ENCODE results near the gene SZT2.

GRCh38 chr1:43354471-43354870 is 35.2 kb upstream of the SZT2 start:
- TF ChIP-seq, protein P1, sequence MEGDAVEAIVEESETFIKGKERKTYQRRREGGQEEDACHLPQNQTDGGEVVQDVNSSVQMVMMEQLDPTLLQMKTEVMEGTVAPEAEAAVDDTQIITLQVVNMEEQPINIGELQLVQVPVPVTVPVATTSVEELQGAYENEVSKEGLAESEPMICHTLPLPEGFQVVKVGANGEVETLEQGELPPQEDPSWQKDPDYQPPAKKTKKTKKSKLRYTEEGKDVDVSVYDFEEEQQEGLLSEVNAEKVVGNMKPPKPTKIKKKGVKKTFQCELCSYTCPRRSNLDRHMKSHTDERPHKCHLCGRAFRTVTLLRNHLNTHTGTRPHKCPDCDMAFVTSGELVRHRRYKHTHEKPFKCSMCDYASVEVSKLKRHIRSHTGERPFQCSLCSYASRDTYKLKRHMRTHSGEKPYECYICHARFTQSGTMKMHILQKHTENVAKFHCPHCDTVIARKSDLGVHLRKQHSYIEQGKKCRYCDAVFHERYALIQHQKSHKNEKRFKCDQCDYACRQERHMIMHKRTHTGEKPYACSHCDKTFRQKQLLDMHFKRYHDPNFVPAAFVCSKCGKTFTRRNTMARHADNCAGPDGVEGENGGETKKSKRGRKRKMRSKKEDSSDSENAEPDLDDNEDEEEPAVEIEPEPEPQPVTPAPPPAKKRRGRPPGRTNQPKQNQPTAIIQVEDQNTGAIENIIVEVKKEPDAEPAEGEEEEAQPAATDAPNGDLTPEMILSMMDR (conservative IDR thresholded peaks at IDR 0.05 in 1 of 2, IDR thresholded peaks at IDR 0.05 in 1 of 2; ENCODE audit: extremely low read depth in 1 of 2, insufficient read depth in 1 of 2, low read depth in 1 of 2, low read length in 2 of 2) = no peak
- no peak for TF ChIP-seq EZH2 (IDR thresholded peaks at IDR 0.05; ENCODE audit: borderline replicate concordance, low read length)

Measured in mammary epithelial cell (primary cell).